HEK293 (cell line): ENCODE data around the gene CHAC1.

Experiments used
- BCL11A ChIP-seq: fragments of 450-650 bp; formaldehyde crosslinking; IDR thresholded peaks from 2 replicates; pipeline ENCODE4 v1.5.1; 2016; ENCODE audit warnings: low read depth, missing biosample characterization, missing genetic modification characterization
- BCL11B ChIP-seq: fragments of 450-650 bp; formaldehyde crosslinking; IDR thresholded peaks from 2 replicates; pipeline ENCODE4 v1.5.1; 2016; ENCODE audit warnings: low read depth, missing biosample characterization, missing genetic modification characterization
- GLIS2 ChIP-seq: fragments of 450-650 bp; formaldehyde crosslinking; IDR thresholded peaks from 2 replicates; pipeline ENCODE4 v1.5.1; 2016; ENCODE audit warnings: missing biosample characterization, missing genetic modification characterization
- KLF1 ChIP-seq: fragments of 450-650 bp; formaldehyde crosslinking; IDR thresholded peaks from 2 replicates; pipeline ENCODE4 v1.5.1; 2016; ENCODE audit warnings: missing biosample characterization, missing genetic modification characterization
- KLF10 ChIP-seq: fragments of 450-650 bp; IDR thresholded peaks from 2 replicates; pipeline ENCODE4 v1.5.1; 2018; ENCODE audit warnings: missing biosample characterization, mild to moderate bottlenecking, missing genetic modification characterization
- KLF17 ChIP-seq: fragments of 450-650 bp; formaldehyde crosslinking; IDR thresholded peaks from 2 replicates; pipeline ENCODE4 v1.5.1; 2016; ENCODE audit warnings: missing biosample characterization, missing genetic modification characterization
- KLF9 ChIP-seq: fragments of 450-650 bp; formaldehyde crosslinking; IDR thresholded peaks from 2 replicates; pipeline ENCODE4 v1.5.1; 2016; ENCODE audit warnings: missing biosample characterization, missing genetic modification characterization, low read depth
- PRDM1 ChIP-seq: fragments of 450-650 bp; formaldehyde crosslinking; IDR thresholded peaks from 2 replicates; pipeline ENCODE4; 2016; ENCODE audit warnings: missing biosample characterization, missing genetic modification characterization
- SP3 ChIP-seq: fragments of 450-650 bp; formaldehyde crosslinking; IDR thresholded peaks from 2 replicates; pipeline ENCODE4 v1.5.1; 2016; ENCODE audit warnings: missing biosample characterization, missing genetic modification characterization
- WT1 ChIP-seq: fragments of 450-650 bp; formaldehyde crosslinking; IDR thresholded peaks from 2 replicates; pipeline ENCODE4 v1.5.1; 2016; ENCODE audit warnings: missing biosample characterization, missing genetic modification characterization
- ZBTB10 ChIP-seq: fragments of 450-650 bp; formaldehyde crosslinking; IDR thresholded peaks from 2 replicates; pipeline ENCODE4 v1.5.1; 2016; ENCODE audit warnings: missing biosample characterization, missing genetic modification characterization
- ZEB2 ChIP-seq: fragments of 450-650 bp; formaldehyde crosslinking; IDR thresholded peaks from 2 replicates; pipeline ENCODE4 v1.5.1; 2016; ENCODE audit warnings: missing biosample characterization, missing genetic modification characterization
- ZFHX2 ChIP-seq: fragments of 450-650 bp; formaldehyde crosslinking; conservative IDR thresholded peaks from 2 replicates; pipeline ENCODE4 v1.5.1; 2016; ENCODE audit warnings: missing biosample characterization, missing genetic modification characterization
- ZFP37 ChIP-seq: fragments of 450-650 bp; formaldehyde crosslinking; IDR thresholded peaks from 2 replicates; pipeline ENCODE4 v1.5.1; 2016; ENCODE audit warnings: missing biosample characterization, missing genetic modification characterization
- ZNF132 ChIP-seq: fragments of 450-650 bp; formaldehyde crosslinking; IDR thresholded peaks from 2 replicates; pipeline ENCODE4 v1.5.1; 2017; ENCODE audit warnings: missing biosample characterization, missing genetic modification characterization, borderline replicate concordance
- ZNF169 ChIP-seq: fragments of 450-650 bp; formaldehyde crosslinking; IDR thresholded peaks from 2 replicates; pipeline ENCODE4 v1.5.1; 2016; ENCODE audit warnings: missing biosample characterization, missing genetic modification characterization
- ZNF214 ChIP-seq: fragments of 450-650 bp; formaldehyde crosslinking; IDR thresholded peaks from 2 replicates; pipeline ENCODE4 v1.5.1; 2017; ENCODE audit warnings: missing biosample characterization, mild to moderate bottlenecking, missing genetic modification characterization, borderline replicate concordance
- ZNF24 ChIP-seq: fragments of 450-650 bp; formaldehyde crosslinking; IDR thresholded peaks from 2 replicates; pipeline ENCODE4 v1.5.1; 2016; ENCODE audit warnings: missing biosample characterization, missing genetic modification characterization
- ZNF341 ChIP-seq: fragments of 450-650 bp; formaldehyde crosslinking; IDR thresholded peaks from 2 replicates; pipeline ENCODE4; 2016; ENCODE audit warnings: low read depth, missing biosample characterization, missing genetic modification characterization
- ZNF416 ChIP-seq: fragments of 450-650 bp; formaldehyde crosslinking; IDR thresholded peaks from 2 replicates; pipeline ENCODE4 v1.5.1; 2016; ENCODE audit warnings: missing biosample characterization, missing genetic modification characterization
- ZNF560 ChIP-seq: fragments of 450-650 bp; formaldehyde crosslinking; IDR thresholded peaks from 2 replicates; pipeline ENCODE4 v1.5.1; 2017; ENCODE audit warnings: missing biosample characterization, missing genetic modification characterization, borderline replicate concordance
- ZNF600 ChIP-seq: fragments of 450-650 bp; formaldehyde crosslinking; IDR thresholded peaks from 2 replicates; pipeline ENCODE4 v1.5.1; 2016; ENCODE audit warnings: missing biosample characterization, missing genetic modification characterization
- ZNF639 ChIP-seq: fragments of 450-650 bp; formaldehyde crosslinking; IDR thresholded peaks from 2 replicates; pipeline ENCODE4 v1.5.1; 2016; ENCODE audit warnings: missing biosample characterization, missing genetic modification characterization
- ZNF704 ChIP-seq: fragments of 450-650 bp; formaldehyde crosslinking; IDR thresholded peaks from 2 replicates; pipeline ENCODE4 v1.5.1; 2016; ENCODE audit warnings: missing biosample characterization, missing genetic modification characterization
- ZSCAN30 ChIP-seq: fragments of 450-650 bp; IDR thresholded peaks from 2 replicates; pipeline ENCODE4 v1.5.1; 2018; ENCODE audit warnings: missing biosample characterization, mild to moderate bottlenecking, missing genetic modification characterization, moderate library complexity
- TF ChIP-seq, protein P1 (sequence below): fragments of 450-650 bp; formaldehyde crosslinking; IDR thresholded peaks from 2 replicates; pipeline ENCODE4 v1.5.1; 2017; ENCODE audit warnings: missing biosample characterization, missing genetic modification characterization
- TF ChIP-seq, protein P2 (sequence below): fragments of 450-650 bp; formaldehyde crosslinking; IDR thresholded peaks from 2 replicates; pipeline ENCODE4 v1.5.1; 2016; ENCODE audit warnings: missing biosample characterization, missing genetic modification characterization
- TF ChIP-seq, protein P3 (sequence below): fragments of 450-650 bp; formaldehyde crosslinking; optimal IDR thresholded peaks from 2 replicates; pipeline ENCODE3; 2016; ENCODE audit warnings: missing biosample characterization, mild to moderate bottlenecking, missing genetic modification characterization

The CHAC1 gene

GRCh38 chr15:40928821-40929659 lies 24.2 kb upstream of the CHAC1 start, which contains the start of gene DLL4 (continued):
- peak; percentile 49; the same call in 1 of the 2 replicates for TF ChIP-seq ZNF639
- TF ChIP-seq WT1: 0 out of 2 replicates have a peak, but pooled peaks have one; percentile 18
- TF ChIP-seq ZNF416 (tag by site-specific recombination): no peak
- TF ChIP-seq GLIS2 (tag by site-specific recombination): peak; percentile 85
- no peak for TF ChIP-seq ZNF560 (tag by site-specific recombination)
- no peak for TF ChIP-seq ZNF132 (tag by site-specific recombination)
- TF ChIP-seq ZFP37: 0 out of 2 replicates have a peak, but pooled peaks have one; percentile 51
- TF ChIP-seq ZEB2 (tag by site-specific recombination): peak; percentile 65
- TF ChIP-seq, protein P1, sequence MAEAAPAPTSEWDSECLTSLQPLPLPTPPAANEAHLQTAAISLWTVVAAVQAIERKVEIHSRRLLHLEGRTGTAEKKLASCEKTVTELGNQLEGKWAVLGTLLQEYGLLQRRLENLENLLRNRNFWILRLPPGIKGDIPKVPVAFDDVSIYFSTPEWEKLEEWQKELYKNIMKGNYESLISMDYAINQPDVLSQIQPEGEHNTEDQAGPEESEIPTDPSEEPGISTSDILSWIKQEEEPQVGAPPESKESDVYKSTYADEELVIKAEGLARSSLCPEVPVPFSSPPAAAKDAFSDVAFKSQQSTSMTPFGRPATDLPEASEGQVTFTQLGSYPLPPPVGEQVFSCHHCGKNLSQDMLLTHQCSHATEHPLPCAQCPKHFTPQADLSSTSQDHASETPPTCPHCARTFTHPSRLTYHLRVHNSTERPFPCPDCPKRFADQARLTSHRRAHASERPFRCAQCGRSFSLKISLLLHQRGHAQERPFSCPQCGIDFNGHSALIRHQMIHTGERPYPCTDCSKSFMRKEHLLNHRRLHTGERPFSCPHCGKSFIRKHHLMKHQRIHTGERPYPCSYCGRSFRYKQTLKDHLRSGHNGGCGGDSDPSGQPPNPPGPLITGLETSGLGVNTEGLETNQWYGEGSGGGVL (tag by site-specific recombination): peak; percentile 95
- TF ChIP-seq ZNF214 (tag by site-specific recombination): no peak
- TF ChIP-seq, protein P2, sequence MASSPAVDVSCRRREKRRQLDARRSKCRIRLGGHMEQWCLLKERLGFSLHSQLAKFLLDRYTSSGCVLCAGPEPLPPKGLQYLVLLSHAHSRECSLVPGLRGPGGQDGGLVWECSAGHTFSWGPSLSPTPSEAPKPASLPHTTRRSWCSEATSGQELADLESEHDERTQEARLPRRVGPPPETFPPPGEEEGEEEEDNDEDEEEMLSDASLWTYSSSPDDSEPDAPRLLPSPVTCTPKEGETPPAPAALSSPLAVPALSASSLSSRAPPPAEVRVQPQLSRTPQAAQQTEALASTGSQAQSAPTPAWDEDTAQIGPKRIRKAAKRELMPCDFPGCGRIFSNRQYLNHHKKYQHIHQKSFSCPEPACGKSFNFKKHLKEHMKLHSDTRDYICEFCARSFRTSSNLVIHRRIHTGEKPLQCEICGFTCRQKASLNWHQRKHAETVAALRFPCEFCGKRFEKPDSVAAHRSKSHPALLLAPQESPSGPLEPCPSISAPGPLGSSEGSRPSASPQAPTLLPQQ: peak; percentile 41; the same call in 1 of the 2 replicates
- peak; percentile 1; the same call in 1 of the 2 replicates for TF ChIP-seq ZBTB10 (tag by site-specific recombination)
- TF ChIP-seq KLF17 (tag by site-specific recombination): no peak; the same call in 1 of the 2 replicates
- TF ChIP-seq BCL11B (tag by site-specific recombination): 0 out of 2 replicates have a peak, but pooled peaks have one; percentile 42
- peak; percentile 81 for TF ChIP-seq ZFHX2
- peak; percentile 6 for TF ChIP-seq KLF1 (tag by site-specific recombination)
- TF ChIP-seq ZNF600 (tag by site-specific recombination): peak; percentile 39; the same call in 1 of the 2 replicates
- peak; percentile 83 for TF ChIP-seq KLF9 (tag by site-specific recombination)
- TF ChIP-seq ZNF24 (tag by site-specific recombination): peak; percentile 22; the same call in 1 of the 2 replicates
- no peak for TF ChIP-seq ZNF704 (tag by site-specific recombination)
- TF ChIP-seq, protein P3, sequence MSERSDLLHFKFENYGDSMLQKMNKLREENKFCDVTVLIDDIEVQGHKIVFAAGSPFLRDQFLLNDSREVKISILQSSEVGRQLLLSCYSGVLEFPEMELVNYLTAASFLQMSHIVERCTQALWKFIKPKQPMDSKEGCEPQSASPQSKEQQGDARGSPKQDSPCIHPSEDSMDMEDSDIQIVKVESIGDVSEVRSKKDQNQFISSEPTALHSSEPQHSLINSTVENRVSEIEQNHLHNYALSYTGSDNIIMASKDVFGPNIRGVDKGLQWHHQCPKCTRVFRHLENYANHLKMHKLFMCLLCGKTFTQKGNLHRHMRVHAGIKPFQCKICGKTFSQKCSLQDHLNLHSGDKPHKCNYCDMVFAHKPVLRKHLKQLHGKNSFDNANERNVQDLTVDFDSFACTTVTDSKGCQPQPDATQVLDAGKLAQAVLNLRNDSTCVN (tag by site-specific recombination): peak; percentile 91
- TF ChIP-seq BCL11A (tag by site-specific recombination): peak; percentile 61
- peak; percentile 79 for TF ChIP-seq KLF10 (tag by site-specific recombination)
- TF ChIP-seq SP3 (tag by site-specific recombination): peak; percentile 79
- TF ChIP-seq PRDM1 (tag by site-specific recombination): no peak
- no peak; the same call in 1 of the 2 replicates for TF ChIP-seq ZNF341 (tag by site-specific recombination)
- TF ChIP-seq ZSCAN30: no peak
- 0 out of 2 replicates have a peak, but pooled peaks have one; percentile 31 for TF ChIP-seq ZNF169 (tag by site-specific recombination)
